Activated T-helper 1 cell treated with anti-CD3 and anti-CD28 coated beads, Interleukin-2, amount 50 U/mL, for 16 hours (primary cell): ENCODE results near the gene PPME1.
"Not testable (repeated sequence)": the region's sequence is repeated elsewhere in the genome, so short reads cannot be mapped to it uniquely, and the experiment has no call there.

ENCODE experiments used
- DNase-seq, 2 donors: peaks; one replicate each; pipeline ENCODE4 v3.0.0-alpha.2; 2020; ENCODE audit warnings: low read depth in 1 of 2, low spot score in 1 of 2

Gene PPME1, protein sequence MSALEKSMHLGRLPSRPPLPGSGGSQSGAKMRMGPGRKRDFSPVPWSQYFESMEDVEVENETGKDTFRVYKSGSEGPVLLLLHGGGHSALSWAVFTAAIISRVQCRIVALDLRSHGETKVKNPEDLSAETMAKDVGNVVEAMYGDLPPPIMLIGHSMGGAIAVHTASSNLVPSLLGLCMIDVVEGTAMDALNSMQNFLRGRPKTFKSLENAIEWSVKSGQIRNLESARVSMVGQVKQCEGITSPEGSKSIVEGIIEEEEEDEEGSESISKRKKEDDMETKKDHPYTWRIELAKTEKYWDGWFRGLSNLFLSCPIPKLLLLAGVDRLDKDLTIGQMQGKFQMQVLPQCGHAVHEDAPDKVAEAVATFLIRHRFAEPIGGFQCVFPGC

DNA sequence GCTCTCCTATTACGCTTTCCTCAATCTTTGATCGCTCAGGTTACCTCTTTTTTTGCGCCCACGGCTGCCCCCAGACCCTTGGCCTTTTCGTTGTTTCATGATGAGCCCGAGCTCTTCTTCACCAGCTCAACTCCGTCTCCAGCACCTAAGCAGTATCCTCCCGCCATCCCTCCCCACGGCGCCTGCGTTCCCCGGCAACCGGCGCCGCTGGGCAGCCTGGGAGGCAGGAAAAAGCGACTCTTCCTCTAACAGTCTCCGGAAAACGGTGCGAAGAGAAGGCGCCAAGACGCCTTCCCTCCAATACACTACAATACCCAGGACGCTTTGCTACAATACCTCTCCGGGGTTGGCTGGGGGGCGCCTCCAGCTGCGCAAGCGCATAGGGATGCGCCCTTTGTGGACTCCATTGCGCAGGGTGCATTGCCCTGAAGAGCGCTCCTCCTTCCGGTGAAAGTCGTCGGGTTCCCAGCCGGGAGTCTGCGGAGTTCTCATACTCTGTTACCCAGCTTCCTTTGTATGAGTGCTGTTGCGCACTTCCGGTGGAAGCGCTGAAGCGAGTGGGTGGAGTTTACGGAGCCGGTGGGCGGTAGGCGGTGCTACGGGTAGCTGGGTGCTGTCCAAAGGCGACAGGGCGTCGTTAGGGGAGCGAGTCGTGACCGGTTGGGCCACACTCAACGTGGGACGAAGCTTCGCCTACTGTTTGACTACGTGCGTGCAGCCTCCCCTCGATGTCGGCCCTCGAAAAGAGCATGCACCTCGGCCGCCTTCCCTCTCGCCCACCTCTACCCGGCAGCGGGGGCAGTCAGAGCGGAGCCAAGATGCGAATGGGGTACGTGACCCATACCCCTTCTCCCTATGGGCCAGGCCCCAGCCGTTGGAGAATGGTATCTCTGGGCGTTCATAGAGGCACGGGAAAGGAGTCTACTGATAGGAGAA is at the start of gene PPME1, which contains the start of gene C2CD3:
PPME1 (plus strand) TSS at position 596 of the 936 bp plus-strand sequence; CDS start at position 729, 133 bp downstream.
C2CD3 (minus strand) TSS at position 309 of the 936 bp plus-strand sequence; CDS start at position 99, 210 bp downstream.
- peak; percentile 92 to 97 for DNase-seq

DNA sequence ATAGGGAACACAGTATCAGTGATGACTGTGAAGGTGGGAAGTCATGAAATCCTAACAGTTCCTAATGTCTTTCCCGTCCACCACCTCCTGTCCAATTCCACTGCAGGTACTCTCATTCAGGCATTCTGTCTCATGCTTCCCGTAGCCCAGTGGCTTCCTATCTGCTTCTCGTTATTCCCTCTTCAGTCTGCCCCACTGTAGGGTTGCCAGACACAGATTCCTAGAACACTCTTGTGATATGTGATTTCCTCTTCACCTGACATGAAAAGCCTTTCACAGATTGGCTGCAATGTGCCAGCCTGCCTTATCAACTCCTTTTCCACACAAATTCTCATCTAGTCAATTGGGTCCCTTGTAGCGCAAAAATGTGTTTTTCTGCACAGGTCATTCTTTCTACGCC is 49.3 kb upstream of the PPME1 start:
- no peak for DNase-seq

DNA sequence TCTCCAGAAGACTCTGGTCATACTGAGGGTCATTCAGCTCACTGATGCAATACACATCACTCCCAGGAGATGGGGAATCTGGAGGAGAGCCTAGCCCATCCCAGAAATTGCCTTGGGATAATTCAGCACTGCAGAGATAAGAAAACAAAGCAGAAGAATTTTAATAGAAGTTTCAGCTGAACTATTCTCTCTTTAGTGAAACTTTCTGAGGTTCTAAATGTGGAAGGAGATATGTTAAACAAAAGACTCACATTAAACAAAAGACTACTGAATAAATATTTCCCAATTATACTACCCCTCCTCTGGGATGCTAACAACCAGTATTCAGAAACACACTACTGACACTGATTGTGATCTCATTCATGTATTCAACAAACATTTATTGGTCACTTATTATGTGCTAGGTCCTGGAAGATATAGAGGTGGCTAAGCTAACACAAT is 48.1 kb upstream of the PPME1 start:
- no peak for DNase-seq

DNA sequence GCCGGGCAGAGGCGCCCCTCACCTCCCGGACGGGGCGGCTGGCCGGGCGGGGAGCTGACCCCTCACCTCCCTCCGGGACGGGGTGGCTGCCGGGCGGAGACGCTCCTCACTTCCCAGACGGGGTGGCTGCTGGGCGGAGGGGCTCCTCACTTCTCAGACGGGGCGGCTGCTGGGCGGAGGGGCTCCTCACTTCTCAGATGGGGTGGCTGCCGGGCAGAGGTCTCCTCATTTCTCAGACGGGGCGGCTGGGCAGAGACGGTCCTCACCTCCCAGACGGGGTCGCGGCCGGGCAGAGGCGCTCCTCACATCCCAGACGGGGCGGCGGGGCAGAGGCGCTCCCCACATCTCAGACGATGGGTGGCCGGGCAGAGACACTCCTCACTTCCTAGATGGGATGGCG is 42.0 kb upstream of the PPME1 start:
- DNase-seq, result not testable (repeated sequence)

DNA sequence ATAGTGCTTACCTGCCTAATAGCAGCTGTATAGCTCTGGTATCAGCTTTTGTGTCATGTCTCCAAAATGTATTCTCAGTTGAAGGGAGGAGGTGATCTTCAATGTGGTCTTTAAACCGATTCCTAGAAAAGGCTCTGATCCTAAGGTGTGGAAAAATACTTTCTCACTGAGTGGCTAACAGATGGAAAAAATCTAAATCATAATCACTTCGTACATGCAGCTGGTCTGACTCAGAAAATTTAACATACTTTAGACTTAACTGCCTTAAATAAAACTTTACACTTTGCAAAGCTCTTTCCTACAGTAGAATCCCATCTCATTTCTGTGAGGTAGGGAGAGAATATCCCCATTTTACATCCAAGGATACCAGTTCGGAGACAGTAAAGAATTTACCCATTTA is 38.3 kb upstream of the PPME1 start:
- DNase-seq, result no peak

DNA sequence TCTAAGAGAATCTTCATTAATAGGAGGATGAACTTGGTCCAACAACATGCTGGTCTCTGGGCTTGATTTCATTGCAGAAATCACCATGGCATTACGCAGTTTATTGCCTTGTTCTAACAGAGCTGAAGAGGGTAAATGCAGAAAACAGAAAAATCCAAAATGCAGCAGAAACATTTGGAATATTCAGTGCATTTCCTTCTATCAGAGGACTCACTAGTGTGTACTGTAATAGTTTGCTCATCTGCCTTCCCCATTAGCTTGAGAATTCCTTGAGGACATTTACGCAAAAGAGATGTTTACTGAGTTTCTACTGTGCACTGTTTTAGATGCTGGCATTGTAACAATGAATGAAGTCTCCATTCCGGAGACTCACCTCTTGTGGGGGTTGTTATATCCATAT is 37.7 kb upstream of the PPME1 start:
- no peak for DNase-seq

DNA sequence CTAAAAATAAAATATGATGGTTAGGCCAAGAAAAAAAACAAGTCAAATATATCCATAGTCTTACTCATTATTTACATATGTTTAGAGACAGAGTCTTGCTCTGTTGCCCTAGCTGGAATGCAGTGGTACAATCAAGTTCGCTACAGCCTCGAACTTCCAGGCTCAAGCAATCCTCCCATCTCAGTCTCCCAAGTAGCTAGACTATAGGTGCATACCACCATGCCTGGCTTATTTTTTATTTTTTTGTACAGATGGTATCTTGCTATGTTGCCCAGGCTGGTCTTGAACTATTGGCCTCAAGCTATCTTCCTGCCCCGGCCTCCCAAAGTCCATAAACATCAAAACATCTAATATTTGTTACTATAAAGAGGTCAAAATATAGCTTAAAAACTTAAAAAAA is 36.4 kb upstream of the PPME1 start:
- no peak for DNase-seq

DNA sequence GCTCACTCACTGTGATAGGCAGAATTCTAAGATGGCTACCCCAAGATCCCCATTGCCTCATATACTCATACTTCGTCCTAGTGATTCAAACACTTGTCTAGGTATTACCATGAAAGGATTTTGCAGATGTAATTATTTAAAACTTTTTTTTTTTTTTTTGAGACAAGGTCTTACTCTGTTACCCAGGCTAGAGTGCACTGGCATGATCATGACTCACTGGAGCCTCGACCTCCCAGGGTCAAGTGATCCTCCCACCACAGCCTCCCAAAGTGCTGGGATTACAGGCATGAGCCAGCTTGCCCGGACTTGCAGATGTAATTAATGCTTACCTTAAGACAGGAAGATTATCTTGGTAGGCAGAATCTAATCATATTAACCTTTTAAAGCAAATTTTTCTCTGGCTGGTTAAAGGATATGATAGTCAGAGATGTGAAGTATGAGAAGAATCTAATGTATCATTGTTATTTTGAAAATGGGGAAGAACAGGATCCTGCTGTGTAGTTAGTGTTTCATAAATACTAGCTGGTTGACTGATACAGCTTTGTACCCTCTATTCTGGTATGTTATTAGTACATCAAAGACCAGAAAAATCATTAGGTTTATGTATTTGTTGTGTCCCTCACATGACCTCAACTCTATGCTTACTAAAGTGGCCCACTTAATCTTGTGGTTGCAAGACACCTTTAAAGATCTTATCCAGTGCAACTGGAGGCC is 35.8 kb upstream of the PPME1 start:
- no peak for DNase-seq

DNA sequence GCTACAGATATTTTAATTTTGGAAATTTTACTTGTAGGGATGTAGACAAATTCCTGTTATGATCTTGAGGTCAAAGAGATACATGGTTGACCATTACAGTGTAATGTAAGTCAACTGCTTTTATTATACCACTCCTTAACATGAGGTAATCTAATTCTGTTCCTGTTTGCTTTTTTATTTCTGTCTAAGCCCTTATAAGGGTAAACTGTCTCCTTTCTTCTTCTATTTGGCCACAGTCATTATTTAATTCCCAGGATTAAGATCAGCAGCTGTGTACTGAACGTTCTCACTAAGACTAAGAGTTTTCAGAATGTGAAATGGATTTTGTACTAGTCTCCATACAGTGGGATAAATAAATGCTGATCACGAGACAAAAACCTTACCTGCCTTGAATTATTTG is 33.1 kb upstream of the PPME1 start:
- no peak for DNase-seq

DNA sequence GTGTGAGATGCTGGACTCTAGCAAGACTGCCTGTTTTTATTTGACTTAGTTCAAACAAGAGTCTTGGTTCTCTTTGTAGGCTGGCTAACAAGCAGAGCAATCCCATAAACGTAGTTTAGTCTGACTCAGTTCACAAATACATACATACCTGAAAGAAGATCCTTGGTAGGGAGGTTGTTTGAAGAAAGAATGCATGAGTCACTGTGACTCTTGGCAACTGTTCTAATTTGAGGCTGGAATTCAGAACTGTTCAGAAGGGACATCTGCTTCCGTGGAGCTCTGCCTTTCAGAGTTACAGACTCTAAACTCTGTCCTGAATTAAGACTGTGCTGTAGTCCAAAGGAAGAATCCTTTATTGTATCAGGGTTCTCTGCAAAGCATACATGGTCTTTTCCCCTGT is 32.5 kb upstream of the PPME1 start:
- DNase-seq, result no peak

DNA sequence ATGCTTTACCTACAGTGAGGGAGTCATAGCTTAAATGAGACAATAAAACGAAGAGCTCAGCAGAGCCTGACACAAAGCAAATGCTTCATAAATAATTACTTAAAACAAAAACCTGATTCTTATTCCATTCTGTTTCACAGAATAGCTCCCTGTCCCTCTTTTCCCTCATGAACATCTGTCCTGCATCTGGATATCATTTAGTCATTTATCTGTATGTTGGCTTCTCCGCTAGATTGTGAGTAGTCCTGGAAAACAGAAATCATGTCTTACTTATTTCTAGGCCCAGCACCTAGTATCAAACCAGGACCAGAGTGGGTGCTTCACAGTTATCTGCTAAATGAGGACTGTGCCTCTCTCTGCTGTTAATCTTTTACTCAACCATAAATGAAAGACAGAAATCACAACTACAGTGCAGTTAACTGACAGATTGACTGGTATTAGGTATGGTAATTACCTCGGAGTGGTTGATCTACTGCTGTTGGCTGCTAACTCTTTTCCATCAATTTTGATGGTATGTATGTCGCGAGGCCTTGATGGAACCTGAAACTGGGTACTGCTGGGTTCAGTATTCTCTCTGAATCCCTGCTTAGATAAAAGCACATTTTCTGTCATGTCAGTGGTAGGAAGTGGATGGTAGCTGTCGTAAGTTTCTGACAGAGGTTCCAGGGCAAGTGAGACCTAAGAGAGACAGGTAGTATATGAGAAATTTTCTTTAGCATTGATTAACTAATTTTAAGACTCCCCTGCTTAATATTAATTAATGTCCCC is 31.8 kb upstream of the PPME1 start:
- no peak for DNase-seq

DNA sequence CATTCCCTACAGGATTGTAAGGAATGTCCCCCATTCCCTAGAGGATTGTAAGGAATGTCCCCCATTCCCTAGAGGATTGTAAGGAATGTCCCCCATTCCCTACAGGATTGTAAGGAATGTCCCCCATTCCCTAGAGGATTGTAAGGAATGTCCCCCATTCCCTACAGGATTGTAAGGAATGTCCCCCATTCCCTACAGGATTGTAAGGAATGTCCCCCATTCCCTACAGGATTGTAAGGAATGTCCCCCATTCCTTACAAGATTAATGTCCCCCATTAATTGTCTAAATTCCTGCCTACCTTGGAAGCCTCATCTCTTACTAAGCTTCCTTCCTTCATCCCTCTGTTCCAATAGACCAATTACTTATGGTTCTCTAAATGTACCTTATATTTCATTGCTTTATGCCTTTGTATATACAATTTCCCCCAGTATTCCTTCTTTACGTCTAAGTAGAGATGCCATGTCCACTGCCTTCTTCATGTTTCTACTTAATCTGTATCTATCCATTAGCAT is 31.1 kb upstream of the PPME1 start:
- DNase-seq, result not testable (repeated sequence)

DNA sequence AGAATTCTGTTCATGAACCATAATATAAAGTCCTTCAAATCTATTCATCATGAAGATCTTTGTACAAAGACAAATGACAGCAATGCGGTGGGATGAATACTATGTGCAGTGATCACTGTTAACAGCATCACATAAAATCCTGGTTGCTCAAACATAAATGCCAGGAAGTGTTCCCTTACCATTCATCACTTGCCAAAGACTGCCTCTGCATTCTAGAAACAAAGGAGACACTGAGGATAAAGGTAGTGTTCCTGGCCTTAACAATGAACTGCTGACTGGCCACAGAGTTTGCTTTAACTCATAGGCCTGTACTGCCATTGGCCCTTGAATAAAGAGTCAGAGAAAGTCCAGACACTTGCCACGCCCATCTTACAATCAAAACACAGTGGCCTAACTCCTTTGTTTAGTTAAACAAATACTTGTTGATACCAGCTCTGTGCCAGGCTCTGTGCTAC is 29.8 kb upstream of the PPME1 start:
- no peak for DNase-seq

DNA sequence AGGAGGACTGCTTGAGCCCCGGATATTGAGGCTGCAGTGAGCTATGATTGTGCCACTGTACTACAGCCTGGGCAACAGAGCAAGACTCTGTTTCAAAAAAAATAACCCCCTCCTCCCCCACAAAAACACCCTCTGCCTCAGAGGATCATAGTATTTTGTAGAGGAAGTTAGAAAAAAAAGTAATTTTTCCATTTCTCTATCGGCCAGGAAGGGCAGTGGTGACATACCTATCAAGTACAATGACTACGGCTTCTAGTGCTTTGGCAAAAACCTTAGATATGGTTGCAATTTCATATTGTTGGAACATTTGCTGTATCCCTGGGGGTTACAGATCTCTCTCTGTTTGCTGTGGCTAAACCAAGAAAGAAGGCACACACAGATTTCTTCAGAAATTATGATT is 29.2 kb upstream of the PPME1 start:
- DNase-seq, result no peak

DNA sequence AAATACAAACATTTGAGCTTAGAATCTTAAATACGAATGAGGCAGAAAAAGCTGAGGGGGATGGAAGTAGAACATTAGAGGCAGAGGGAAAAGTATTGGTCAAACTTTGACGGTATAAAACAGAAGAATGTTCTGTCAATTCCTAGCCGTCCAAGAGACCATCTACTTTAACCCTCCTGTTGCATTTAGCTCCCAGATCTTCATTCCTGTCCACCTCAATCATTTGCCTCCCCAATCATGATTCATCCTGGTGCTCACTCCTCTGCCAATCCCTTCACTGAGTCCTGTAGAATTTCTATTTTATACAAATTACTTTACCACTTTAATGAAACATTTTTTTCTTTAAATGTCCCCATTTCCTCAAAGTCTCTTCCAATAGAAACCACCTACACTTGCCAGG is 28.5 kb upstream of the PPME1 start:
- no peak for DNase-seq

DNA sequence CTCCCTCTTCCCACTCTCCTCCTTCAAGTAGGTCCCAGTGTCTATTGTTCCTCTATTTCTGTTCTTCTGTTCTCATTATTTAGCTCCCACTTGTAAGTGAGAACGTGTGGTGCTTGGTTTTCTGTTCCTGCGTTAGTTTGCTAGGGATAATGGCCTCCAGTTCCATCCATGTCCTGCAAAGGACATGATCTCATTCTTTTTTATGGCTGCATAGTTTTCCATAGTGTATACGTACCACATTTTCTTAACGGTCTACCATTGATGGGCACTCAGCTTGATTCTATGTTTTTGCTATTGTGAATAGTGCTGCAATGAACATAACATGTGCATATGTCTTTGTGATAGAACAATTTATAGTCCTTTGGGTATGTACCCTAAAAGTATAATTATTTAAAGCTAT is 26.5 kb upstream of the PPME1 start:
- no peak for DNase-seq

DNA sequence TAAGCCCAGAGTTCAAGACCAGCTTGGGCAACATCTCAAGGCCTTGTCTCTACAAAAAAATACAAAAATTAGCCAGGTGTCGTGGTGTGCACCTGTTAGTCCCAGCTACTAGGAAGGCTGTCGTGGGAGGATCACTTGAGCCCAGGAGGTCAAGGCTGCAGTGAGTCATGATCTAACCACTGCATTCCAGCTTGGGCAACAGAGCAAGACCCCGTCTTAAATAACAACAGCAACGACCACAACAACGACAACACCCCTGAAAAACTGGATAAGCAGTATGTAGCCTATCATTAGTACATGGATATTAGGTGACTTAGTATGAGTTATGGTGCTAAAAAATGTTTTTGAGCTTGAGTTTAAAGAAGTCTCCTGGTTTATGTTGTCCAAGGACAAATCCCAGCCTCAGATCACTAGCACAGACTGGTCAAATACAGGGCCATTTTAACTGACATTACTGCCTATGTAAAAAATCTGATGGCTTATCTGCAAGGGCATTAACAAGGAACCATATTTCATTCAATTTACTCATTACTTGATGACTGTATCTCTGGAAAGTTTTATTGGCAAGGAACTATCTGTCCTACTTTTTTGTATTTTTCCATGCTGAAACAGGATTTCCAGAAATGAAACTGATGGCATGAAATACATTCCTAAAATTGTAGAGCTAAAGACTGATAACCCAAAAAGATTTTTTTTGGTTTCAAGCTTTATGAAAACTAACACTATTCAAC is 23.7 kb upstream of the PPME1 start:
- DNase-seq, result no peak

DNA sequence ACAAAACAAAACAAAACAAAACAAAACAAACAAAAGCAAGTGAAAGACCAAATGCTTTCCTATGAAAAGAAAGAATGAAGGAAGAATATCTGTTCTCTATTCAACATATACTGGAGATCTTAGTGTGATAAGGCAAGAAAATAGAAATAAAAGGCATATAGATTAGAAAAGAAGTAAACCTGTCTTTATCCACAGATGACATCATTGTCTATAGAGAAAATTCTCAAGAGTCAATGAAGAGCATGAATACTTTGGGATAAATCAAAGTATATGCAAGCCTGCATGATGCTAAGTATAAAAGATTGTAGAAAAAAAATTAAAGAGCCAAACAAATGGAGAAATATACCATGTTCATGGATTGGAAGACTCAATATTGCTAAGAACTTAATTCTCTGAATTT is 17.9 kb upstream of the PPME1 start:
- no peak for DNase-seq

DNA sequence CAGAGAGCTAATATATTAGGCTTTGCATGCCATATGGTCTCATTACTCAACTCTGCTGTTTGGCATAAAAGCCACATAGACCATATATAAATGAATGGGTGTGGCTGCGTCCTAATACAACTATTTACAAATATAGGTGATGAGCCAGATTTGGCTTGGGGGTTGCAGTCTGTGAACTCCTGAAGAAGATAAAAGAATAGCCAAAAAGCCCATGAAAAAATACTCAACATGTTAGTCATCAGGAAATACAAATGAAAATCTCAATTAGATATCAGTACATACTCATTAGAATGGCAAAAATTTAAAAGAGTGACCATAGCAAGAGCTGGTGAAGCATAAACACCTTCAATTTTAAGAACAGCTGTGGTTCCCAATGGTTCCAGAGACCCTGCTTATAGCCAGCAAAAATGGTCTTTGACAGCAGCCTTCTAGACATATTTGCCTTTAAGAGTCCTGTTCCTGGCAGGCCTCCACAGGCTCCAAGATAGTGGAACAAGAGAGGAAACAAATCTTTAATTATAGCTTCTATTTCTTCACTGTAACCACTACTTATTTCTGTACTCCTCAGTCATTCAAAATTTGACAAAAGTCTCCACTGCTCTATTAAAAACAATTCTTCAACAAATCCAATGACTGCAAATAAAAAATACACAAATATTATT is 16.3 kb upstream of the PPME1 start:
- no peak for DNase-seq
